ENCODE data around the gene DRD3. TPM values are rescaled to one million over a fixed set of nuclear protein-coding genes. Genes with fewer than 3 reads are reported as not detected.

The DRD3 gene
- total and polyA plus RNA-seq, 7 donors, result not detected

- no peak for TF ChIP-seq POLR2AphosphoS5 (IDR thresholded peaks at IDR 0.05)
- no peak for TF ChIP-seq EP300 (IDR thresholded peaks at IDR 0.05)
- TF ChIP-seq CTCF (IDR thresholded peaks at IDR 0.05), result no peak
- no peak for TF ChIP-seq POLR2A (IDR thresholded peaks at IDR 0.05)
- WGBS, 2 donors, result 77 to 82% methylated on average over 3 of the region's 3 CpGs
- intact Hi-C loops (cut with DNase I), result no loop called here
- no peak for DNase-seq
- Histone ChIP-seq H3K27ac (no peak overlapping the region), H3K4me3 (no peak overlapping the region), H3K9me3 (no peaks in the 10 kb centered on the region), H3K4me1 (no peaks in the 10 kb centered on the region), H3K27me3 (no peaks in the 10 kb centered on the region), H3K36me3 (no peaks in the 10 kb centered on the region)
Observed at GRCh38 chr3:114127517-114127916, 51.3 kb downstream of the DRD3 start.

- Histone ChIP-seq H3K27ac (no peak overlapping the region), H3K4me3 (no peak overlapping the region), H3K9me3 (no peaks in the 10 kb centered on the region), H3K27me3 (no peaks in the 10 kb centered on the region), H3K36me3 (no peaks in the 10 kb centered on the region), H3K4me1 (no peaks in the 10 kb centered on the region)
- intact Hi-C loops (cut with DNase I), result no loop called here
- WGBS, 2 donors, result 14 to 57% methylated on average over 1 of the region's 1 CpG
- no peak for DNase-seq
- TF ChIP-seq POLR2A (IDR thresholded peaks at IDR 0.05) (no peak), CTCF (IDR thresholded peaks at IDR 0.05) (no peak), EP300 (IDR thresholded peaks at IDR 0.05) (no peak), POLR2AphosphoS5 (IDR thresholded peaks at IDR 0.05) (no peak)
Observed at GRCh38 chr3:114126461-114126860, 52.4 kb downstream of the DRD3 start.

GRCh38 chr3:114122027-114122709 lies 56.7 kb downstream of the DRD3 start:
- intact Hi-C loops (cut with DNase I), result no loop called here
- TF ChIP-seq EP300 (IDR thresholded peaks at IDR 0.05), result no peak
- TF ChIP-seq POLR2AphosphoS5 (IDR thresholded peaks at IDR 0.05), result peak in 1 of 4 donors; percentile 15
- Histone ChIP-seq H3K27ac (peak overlapping the region in 1 of 4 donors; percentile 25), H3K36me3 (no peaks in the 10 kb centered on the region), H3K4me1 (no peaks in the 10 kb centered on the region), H3K9me3 (no peaks in the 10 kb centered on the region), H3K4me3 (no peak overlapping the region), H3K27me3 (no peaks in the 10 kb centered on the region)
- DNase-seq, result no peak
- 69 to 72% methylated on average over 4 of the region's 4 CpGs for WGBS, 2 donors

GRCh38 chr3:114120211-114120610 lies 58.6 kb downstream of the DRD3 start:
- whole genome bisulfite sequencing, 2 donors, result 82 to 88% methylated on average over 3 of the region's 3 CpGs
- intact Hi-C loops (cut with DNase I), result no loop called here
- Histone ChIP-seq H3K27me3 (no peaks in the 10 kb centered on the region), H3K4me1 (no peaks in the 10 kb centered on the region), H3K9me3 (no peaks in the 10 kb centered on the region), H3K4me3 (no peak overlapping the region), H3K27ac (no peak overlapping the region), H3K36me3 (no peaks in the 10 kb centered on the region)
- TF ChIP-seq EP300 (IDR thresholded peaks at IDR 0.05) (no peak), POLR2A (IDR thresholded peaks at IDR 0.05) (no peak), CTCF (IDR thresholded peaks at IDR 0.05) (no peak), POLR2AphosphoS5 (IDR thresholded peaks at IDR 0.05) (no peak)
- DNase-seq, result no peak

- TF ChIP-seq POLR2A (IDR thresholded peaks at IDR 0.05) (no peak), EP300 (IDR thresholded peaks at IDR 0.05) (no peak), POLR2AphosphoS5 (IDR thresholded peaks at IDR 0.05) (no peak), CTCF (IDR thresholded peaks at IDR 0.05) (no peak)
- intact Hi-C loops (cut with DNase I), result no loop called here
- Histone ChIP-seq H3K36me3 (no peaks in the 10 kb centered on the region), H3K9me3 (no peaks in the 10 kb centered on the region), H3K27ac (no peak overlapping the region), H3K4me1 (no peaks in the 10 kb centered on the region), H3K4me3 (no peak overlapping the region), H3K27me3 (no peaks in the 10 kb centered on the region)
- 67 to 83% methylated on average over 1 of the region's 1 CpG for WGBS, 2 donors
- DNase-seq, result no peak
Observed at GRCh38 chr3:114119776-114120175, 59.1 kb downstream of the DRD3 start.
